ENCODE results near the gene ASPG. TPM values are rescaled to one million over a fixed set of nuclear protein-coding genes. Genes with fewer than 3 reads are reported as not detected.

The ASPG gene
- total and polyA plus RNA-seq, 2 experiments from 2014 or later: not detected

DNA sequence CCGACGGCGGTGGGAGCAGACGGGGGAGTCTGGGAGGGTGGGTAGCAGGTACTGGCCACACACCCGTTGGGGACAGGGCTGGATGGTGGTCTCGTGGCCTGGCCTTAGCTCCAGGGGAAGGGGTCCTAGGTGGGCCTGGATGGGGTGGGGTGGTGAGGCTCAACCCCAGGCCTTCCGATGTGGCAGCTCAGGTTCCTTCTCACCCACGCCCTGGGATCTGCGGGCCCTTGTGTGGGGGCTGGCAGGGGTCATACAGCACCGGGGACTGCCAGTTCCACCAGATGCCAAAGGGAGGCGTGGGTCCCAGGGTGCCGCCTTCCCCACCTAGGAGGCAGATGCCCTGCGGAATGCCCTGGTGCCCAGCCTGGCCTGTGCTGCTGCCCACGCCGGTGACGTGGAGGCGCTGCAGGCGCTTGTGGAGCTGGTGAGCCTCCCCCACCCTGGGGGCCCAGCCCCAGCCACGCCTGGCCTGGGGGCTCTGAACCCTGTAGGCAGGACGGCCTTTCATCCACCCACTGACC, 21.0 kb downstream of the ASPG start:
- 59 to 74% methylated on average over 14 to 15 of the region's 20 CpGs for WGBS, 2 experiments (ENCODE audit: low coverage in 1 of 2, low lambda C conversion rate in 2 of 2, missing lambda C conversion rate in 2 of 2)
- no peak overlapping the region for H2AFZ ChIP-seq
- H4K20me1 ChIP-seq (ENCODE audit: insufficient read depth): no peaks in the 10 kb centered on the region
- no peak for TF ChIP-seq EZH2phosphoT487 (IDR thresholded peaks at IDR 0.05; ENCODE audit: insufficient read depth, low read depth)
- no peak for TF ChIP-seq EZH2 (IDR thresholded peaks at IDR 0.05; ENCODE audit: insufficient read depth, poor library complexity, severe bottlenecking)
- in situ Hi-C loops (cut with MboI): no loop called here
- H3K9me2 ChIP-seq (ENCODE audit: insufficient read depth): no peaks in the 10 kb centered on the region
- no peaks in the 10 kb centered on the region for H3F3A ChIP-seq (ENCODE audit: insufficient read depth)
- no peaks in the 10 kb centered on the region for H3K4me1 ChIP-seq (ENCODE audit: insufficient read depth)
- H3K4me2 ChIP-seq (ENCODE audit: unreplicated experiment): no peak overlapping the region
- H3K9ac ChIP-seq: no peak overlapping the region
- DNase-seq: no peak
- no peak overlapping the region for H3K4me3 ChIP-seq
- H3K79me2 ChIP-seq (ENCODE audit: insufficient read depth): no peaks in the 10 kb centered on the region
- H3K9me3 ChIP-seq (ENCODE audit: low read depth): no peaks in the 10 kb centered on the region
- no peaks in the 10 kb centered on the region for H3K27me3 ChIP-seq (replicated peaks; ENCODE audit: insufficient read depth)
- H3K27ac ChIP-seq: no peak overlapping the region
- no peaks in the 10 kb centered on the region for H3K36me3 ChIP-seq (ENCODE audit: low read depth)

DNA sequence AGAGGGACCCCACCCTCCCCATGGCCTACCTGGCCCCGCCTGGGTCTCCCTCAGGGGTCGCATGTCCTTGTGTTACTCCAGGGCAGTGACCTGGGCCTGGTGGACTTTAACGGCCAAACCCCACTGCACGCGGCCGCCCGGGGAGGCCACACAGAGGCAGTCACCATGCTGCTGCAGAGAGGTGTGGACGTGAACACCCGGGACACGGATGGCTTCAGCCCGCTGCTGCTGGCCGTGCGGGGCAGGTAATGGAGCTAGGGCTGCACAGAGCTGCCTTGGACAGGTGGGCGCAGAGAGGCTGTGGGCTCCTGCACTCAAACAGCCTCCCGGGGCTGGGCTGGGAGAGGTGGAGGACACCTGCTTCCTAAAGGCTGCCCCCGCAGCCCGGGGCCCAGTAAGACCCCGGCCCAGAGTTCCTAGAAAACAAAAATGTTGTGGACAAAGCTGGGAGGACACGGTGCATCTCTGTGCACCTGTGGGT, 21.6 kb downstream of the ASPG start:
- H3K27me3 ChIP-seq (replicated peaks; ENCODE audit: insufficient read depth): no peaks in the 10 kb centered on the region
- no peak overlapping the region for H3K4me3 ChIP-seq
- H4K20me1 ChIP-seq (ENCODE audit: insufficient read depth): no peaks in the 10 kb centered on the region
- H3K9me3 ChIP-seq (ENCODE audit: low read depth): no peaks in the 10 kb centered on the region
- no peaks in the 10 kb centered on the region for H3K79me2 ChIP-seq (ENCODE audit: insufficient read depth)
- no peak overlapping the region for H3K4me2 ChIP-seq (ENCODE audit: unreplicated experiment)
- H3K4me1 ChIP-seq (ENCODE audit: insufficient read depth): no peaks in the 10 kb centered on the region
- H3K36me3 ChIP-seq (ENCODE audit: low read depth): no peaks in the 10 kb centered on the region
- H2AFZ ChIP-seq: no peak overlapping the region
- in situ Hi-C loops (cut with MboI): no loop called here
- H3K27ac ChIP-seq: no peak overlapping the region
- H3K9ac ChIP-seq: no peak overlapping the region
- TF ChIP-seq EZH2 (IDR thresholded peaks at IDR 0.05; ENCODE audit: insufficient read depth, poor library complexity, severe bottlenecking): no peak
- no peak for TF ChIP-seq EZH2phosphoT487 (IDR thresholded peaks at IDR 0.05; ENCODE audit: insufficient read depth, low read depth)
- no peaks in the 10 kb centered on the region for H3K9me2 ChIP-seq (ENCODE audit: insufficient read depth)
- 72 to 75% methylated on average over 13 to 19 of the region's 19 CpGs for WGBS, 2 experiments (ENCODE audit: low coverage in 1 of 2, low lambda C conversion rate in 2 of 2, missing lambda C conversion rate in 2 of 2)
- no peaks in the 10 kb centered on the region for H3F3A ChIP-seq (ENCODE audit: insufficient read depth)
- DNase-seq: no peak

GRCh38 chr14:104107611-104108569, 22.4 kb downstream of the ASPG start:
- H3K27me3 ChIP-seq (replicated peaks; ENCODE audit: insufficient read depth): no peaks in the 10 kb centered on the region
- peak; percentile 20 for DNase-seq
- H3F3A ChIP-seq (ENCODE audit: insufficient read depth): no peaks in the 10 kb centered on the region
- in situ Hi-C loops (cut with MboI): no loop called here
- H2AFZ ChIP-seq: no peak overlapping the region
- H3K9ac ChIP-seq: no peak overlapping the region
- no peaks in the 10 kb centered on the region for H3K4me1 ChIP-seq (ENCODE audit: insufficient read depth)
- H3K9me2 ChIP-seq (ENCODE audit: insufficient read depth): no peaks in the 10 kb centered on the region
- TF ChIP-seq EZH2 (IDR thresholded peaks at IDR 0.05; ENCODE audit: insufficient read depth, poor library complexity, severe bottlenecking): no peak
- no peak for TF ChIP-seq EZH2phosphoT487 (IDR thresholded peaks at IDR 0.05; ENCODE audit: insufficient read depth, low read depth)
- no peaks in the 10 kb centered on the region for H3K36me3 ChIP-seq (ENCODE audit: low read depth)
- 55 to 65% methylated on average over 22 to 31 of the region's 32 CpGs for WGBS, 2 experiments (ENCODE audit: low coverage in 1 of 2, low lambda C conversion rate in 2 of 2, missing lambda C conversion rate in 2 of 2)
- H4K20me1 ChIP-seq (ENCODE audit: insufficient read depth): no peaks in the 10 kb centered on the region
- H3K27ac ChIP-seq: no peak overlapping the region
- H3K4me2 ChIP-seq (ENCODE audit: unreplicated experiment): no peak overlapping the region
- H3K4me3 ChIP-seq: no peak overlapping the region
- no peaks in the 10 kb centered on the region for H3K79me2 ChIP-seq (ENCODE audit: insufficient read depth)
- H3K9me3 ChIP-seq (ENCODE audit: low read depth): no peaks in the 10 kb centered on the region

- WGBS, 2 experiments (ENCODE audit: low coverage in 1 of 2, low lambda C conversion rate in 2 of 2, missing lambda C conversion rate in 2 of 2): 41 to 45% methylated on average over 19 to 26 of the region's 26 CpGs
- TF ChIP-seq EZH2phosphoT487 (IDR thresholded peaks at IDR 0.05; ENCODE audit: insufficient read depth, low read depth) (no peak), EZH2 (IDR thresholded peaks at IDR 0.05; ENCODE audit: insufficient read depth, poor library complexity, severe bottlenecking) (no peak)
- Histone ChIP-seq H3F3A (ENCODE audit: insufficient read depth) (no peaks in the 10 kb centered on the region), H3K27ac (no peak overlapping the region), H2AFZ (no peak overlapping the region), H3K79me2 (ENCODE audit: insufficient read depth) (no peaks in the 10 kb centered on the region), H3K4me3 (no peak overlapping the region), H4K20me1 (ENCODE audit: insufficient read depth) (no peaks in the 10 kb centered on the region), H3K9me2 (ENCODE audit: insufficient read depth) (no peaks in the 10 kb centered on the region), H3K9ac (no peak overlapping the region), H3K4me2 (ENCODE audit: unreplicated experiment) (no peak overlapping the region), H3K36me3 (ENCODE audit: low read depth) (no peaks in the 10 kb centered on the region), H3K27me3 (replicated peaks; ENCODE audit: insufficient read depth) (no peaks in the 10 kb centered on the region), H3K9me3 (ENCODE audit: low read depth) (no peaks in the 10 kb centered on the region), H3K4me1 (ENCODE audit: insufficient read depth) (no peaks in the 10 kb centered on the region)
- in situ Hi-C loops (cut with MboI): no loop called here
- DNase-seq: no peak
Observed at GRCh38 chr14:104108570-104109541, 23.4 kb downstream of the ASPG start.

All from GM23248 (cell line).